GM12873 (cell line): ENCODE results near the gene HDX.

Source experiments
- TF ChIP-seq, protein P1 (sequence below): IDR thresholded peaks from 2 replicates; pipeline ENCODE4 v1.5.1; 2012; ENCODE audit warnings: low read depth, mild to moderate bottlenecking, moderate library complexity, low read length, control low read depth; ENCODE audit not compliant: insufficient read depth; ENCODE audit errors: missing control alignments

HDX gene

DNA sequence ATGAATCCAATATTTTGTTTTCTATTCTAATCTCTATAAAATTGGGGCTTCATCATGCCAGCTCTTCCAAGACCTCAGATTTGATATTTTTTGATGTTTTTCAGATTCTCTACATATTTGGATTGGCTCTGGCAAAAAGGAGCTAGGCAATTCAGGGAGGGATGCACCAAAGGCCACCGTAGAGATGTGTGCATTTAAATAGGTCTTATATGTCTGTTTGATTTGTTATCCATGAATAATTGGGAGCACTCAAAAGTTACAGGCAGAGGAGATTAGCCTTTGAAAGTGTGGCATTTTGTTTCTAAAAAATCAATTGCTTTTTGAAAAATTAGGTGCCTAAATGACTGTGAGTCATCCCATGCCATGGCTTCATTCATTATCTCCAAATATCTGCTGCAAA, 167.1 kb downstream of the HDX start:
- TF ChIP-seq, protein P1, sequence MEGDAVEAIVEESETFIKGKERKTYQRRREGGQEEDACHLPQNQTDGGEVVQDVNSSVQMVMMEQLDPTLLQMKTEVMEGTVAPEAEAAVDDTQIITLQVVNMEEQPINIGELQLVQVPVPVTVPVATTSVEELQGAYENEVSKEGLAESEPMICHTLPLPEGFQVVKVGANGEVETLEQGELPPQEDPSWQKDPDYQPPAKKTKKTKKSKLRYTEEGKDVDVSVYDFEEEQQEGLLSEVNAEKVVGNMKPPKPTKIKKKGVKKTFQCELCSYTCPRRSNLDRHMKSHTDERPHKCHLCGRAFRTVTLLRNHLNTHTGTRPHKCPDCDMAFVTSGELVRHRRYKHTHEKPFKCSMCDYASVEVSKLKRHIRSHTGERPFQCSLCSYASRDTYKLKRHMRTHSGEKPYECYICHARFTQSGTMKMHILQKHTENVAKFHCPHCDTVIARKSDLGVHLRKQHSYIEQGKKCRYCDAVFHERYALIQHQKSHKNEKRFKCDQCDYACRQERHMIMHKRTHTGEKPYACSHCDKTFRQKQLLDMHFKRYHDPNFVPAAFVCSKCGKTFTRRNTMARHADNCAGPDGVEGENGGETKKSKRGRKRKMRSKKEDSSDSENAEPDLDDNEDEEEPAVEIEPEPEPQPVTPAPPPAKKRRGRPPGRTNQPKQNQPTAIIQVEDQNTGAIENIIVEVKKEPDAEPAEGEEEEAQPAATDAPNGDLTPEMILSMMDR = no peak

DNA sequence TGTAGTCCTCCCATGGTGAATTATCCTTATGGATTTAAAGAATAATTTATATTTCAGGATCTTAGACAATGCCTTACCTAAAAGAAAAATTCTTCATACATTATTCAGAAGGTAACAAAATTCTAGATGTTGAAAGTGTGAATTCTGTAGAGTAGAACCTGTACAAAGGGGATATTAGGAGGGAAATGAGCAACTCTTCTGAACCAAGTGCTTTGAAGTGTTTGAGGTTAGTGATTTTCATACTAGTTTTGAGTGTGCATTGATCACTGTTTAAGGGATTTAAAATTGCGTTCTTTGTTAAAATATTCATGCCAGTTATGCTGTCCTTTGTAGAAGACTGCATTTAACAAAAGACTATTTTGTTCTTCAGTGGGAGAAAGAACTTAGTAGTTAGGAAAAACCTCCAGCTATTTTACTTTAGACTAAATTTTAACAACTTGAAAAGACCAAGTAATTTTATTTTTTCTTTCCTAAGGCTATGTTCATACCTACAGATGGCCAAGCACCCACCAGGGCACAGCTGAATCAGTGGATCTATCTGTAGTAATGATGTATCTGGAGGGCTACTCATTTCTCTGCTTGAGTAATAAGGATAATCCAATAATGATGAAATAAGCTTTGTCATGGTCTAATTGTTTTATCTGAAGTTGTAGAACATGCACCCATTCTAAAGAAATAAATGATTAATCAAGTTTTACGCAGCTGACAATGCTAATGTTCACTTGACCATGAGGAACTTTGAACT, 180.0 kb downstream of the HDX start:
- TF ChIP-seq, protein P1 = no peak

DNA sequence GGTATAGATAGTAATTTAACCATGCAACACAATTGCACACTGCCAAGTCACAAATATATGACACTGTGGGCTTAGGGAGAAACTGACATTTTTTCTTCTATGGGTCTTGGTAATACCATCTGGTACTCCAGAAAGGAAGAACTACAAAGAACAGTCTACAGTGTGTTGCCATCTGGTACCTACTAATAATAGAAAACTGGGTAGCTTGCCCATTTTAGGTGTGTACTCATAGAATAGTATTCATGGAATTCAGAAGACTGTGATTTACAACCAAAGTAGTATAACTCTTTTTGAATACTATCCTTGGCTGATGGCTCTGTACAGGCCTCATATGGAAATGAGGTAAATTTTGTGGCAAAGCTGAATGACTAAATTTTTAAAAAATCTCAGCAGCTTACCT, 181.6 kb downstream of the HDX start:
- TF ChIP-seq, protein P1 = no peak

DNA sequence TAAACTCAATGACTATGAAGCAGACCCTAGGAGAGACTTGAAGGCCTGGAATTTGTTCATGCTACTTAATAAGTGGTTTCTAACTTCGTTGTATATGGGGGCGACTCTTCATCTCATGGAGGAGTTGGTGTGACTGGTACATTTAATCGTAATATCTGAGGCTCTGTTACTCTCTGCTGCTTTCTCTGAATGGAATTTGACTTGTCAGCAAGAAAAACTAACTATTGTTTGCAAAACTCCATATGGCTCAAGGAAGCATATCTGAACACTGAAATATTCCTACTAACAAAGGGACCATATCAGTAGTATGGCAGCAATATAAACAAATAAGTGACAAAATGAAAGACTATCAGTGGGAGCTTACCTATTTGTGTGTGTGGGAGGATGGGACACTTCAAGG, 182.2 kb downstream of the HDX start:
- TF ChIP-seq, protein P1 = no peak

DNA sequence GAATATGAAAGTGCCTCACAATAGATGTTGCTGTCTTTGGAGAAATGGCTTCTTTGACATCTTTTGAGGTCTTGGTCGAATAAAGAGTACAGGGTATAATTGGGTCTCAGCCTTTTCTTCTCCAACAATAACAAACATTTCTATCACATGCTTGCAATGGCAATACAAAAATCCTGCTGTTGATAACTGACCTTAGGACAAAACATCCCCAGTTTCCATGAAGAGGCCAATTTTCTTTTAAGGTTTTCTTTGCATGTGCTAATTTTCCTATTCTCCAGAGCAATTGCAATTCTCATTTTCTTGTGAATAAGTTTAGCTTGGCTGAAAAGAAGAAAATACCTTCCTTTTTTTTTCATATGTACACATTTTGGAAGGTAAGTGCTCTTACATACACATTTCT, 183.6 kb downstream of the HDX start:
- TF ChIP-seq, protein P1 = no peak
